Myocyte (in vitro differentiated cells): ENCODE data around the gene ANAPC16. TPM values are rescaled to one million over a fixed set of nuclear protein-coding genes. Genes with fewer than 3 reads are reported as not detected.
"Not testable (repeated sequence)": the region's sequence is repeated elsewhere in the genome, so short reads cannot be mapped to it uniquely, and the experiment has no call there.

Experiments
- DNase-seq: peaks from one replicate; pipeline ENCODE4 v3.0.0-alpha.2; 2012; ENCODE audit warnings: low read depth
- total RNA-seq: library from RNA; depleted of rRNA; stranded (reverse); fragments of >200 nt; gene quantifications from 2 replicates; pipeline ENCODE4 v1.2.3, GENCODE V29; 2014

Gene ANAPC16
- total RNA-seq, 1 donor from 2014 or later, result 61.4 TPM

GRCh38 chr10:72277340-72277995, 61.7 kb downstream of the ANAPC16 start:
- DNase-seq, result peak; percentile 25

- no peak for DNase-seq
Observed at GRCh38 chr10:72277996-72278667, 62.3 kb downstream of the ANAPC16 start.

DNA sequence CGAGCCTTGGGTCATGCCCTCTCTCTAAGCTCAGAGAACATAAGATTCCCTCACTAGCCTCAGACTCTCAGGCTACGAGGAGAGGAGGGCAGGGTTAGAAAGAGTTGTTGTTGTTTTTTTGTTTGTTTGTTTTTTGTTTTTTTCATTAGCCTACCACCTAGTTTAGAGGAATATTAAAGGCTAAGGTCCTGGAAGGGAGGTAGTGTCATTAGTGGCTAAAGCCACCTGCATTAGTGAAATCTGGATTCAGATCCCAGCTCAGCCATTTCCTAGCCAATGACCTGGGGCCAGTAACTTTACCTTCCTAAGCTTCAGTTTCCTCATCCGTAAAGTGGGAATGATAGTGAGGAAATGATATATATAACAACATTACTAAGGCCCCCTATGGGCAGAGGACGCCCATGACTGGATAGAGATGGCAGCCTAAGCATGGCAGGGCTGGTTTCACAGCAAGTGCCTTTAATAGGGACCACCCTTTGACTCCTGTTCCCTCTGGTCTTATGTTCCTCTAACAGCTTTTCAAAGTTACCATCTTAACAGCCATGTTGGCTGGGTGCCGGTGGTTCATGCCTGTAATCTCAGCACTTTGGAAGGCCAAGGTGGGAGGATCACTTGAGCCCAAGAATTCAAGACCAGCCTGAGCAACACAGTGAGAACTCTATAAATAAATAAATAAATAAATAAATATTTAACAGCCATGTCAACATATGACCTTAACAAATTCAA, 63.0 kb downstream of the ANAPC16 start:
- no peak for DNase-seq

GRCh38 chr10:72279587-72279986, 63.8 kb downstream of the ANAPC16 start:
- not testable (repeated sequence) for DNase-seq

GRCh38 chr10:72283131-72283530, 67.3 kb downstream of the ANAPC16 start:
- DNase-seq, result no peak

Other genes starting within 250 kb of the ANAPC16 start
- 0.78 and 1.9 TPM in 2 replicates for gene SPOCK2, start 127.5 kb upstream of the ANAPC16 start, total RNA-seq
- gene ASCC1, start 264 bp downstream of the ANAPC16 start, total RNA-seq, result 37.1 and 43.2 TPM in 2 replicates
- gene DDIT4, start 57.9 kb downstream of the ANAPC16 start, total RNA-seq, result 97.0 and 97.3 TPM in 2 replicates
- gene DNAJB12, start 138.9 kb downstream of the ANAPC16 start, total RNA-seq, result 27.1 and 30.3 TPM in 2 replicates